HEK293 (cell line): ENCODE results near the gene PMM1.

ENCODE experiments used
- ATF2 ChIP-seq: fragments of 450-650 bp; formaldehyde crosslinking; IDR thresholded peaks from 2 replicates; pipeline ENCODE4 v1.5.1; 2016; ENCODE audit warnings: missing biosample characterization, missing genetic modification characterization, low read depth
- BCL11A ChIP-seq: fragments of 450-650 bp; formaldehyde crosslinking; IDR thresholded peaks from 2 replicates; pipeline ENCODE4 v1.5.1; 2016; ENCODE audit warnings: low read depth, missing biosample characterization, missing genetic modification characterization
- ELK4 ChIP-seq: IDR thresholded peaks from 2 replicates; pipeline ENCODE4 v1.6.1; 2011; ENCODE audit warnings: mild to moderate bottlenecking, low read depth, low read length, borderline replicate concordance
- HIC1 ChIP-seq: fragments of 450-650 bp; formaldehyde crosslinking; IDR thresholded peaks from 2 replicates; pipeline ENCODE4 v1.5.1; 2016; ENCODE audit warnings: missing biosample characterization, missing genetic modification characterization
- ZBTB7A ChIP-seq: fragments of 450-650 bp; formaldehyde crosslinking; IDR thresholded peaks from 2 replicates; pipeline ENCODE4 v1.5.1; 2016; ENCODE audit warnings: low read depth, missing biosample characterization, missing genetic modification characterization
- ZNF140 ChIP-seq: fragments of 450-650 bp; formaldehyde crosslinking; IDR thresholded peaks from 2 replicates; pipeline ENCODE4 v1.5.1; 2016; ENCODE audit warnings: missing biosample characterization, missing genetic modification characterization
- ZNF239 ChIP-seq: fragments of 450-650 bp; formaldehyde crosslinking; IDR thresholded peaks from 2 replicates; pipeline ENCODE4 v1.5.1; 2016; ENCODE audit warnings: missing biosample characterization, missing genetic modification characterization
- ZNF433 ChIP-seq: fragments of 450-650 bp; formaldehyde crosslinking; IDR thresholded peaks from 2 replicates; pipeline ENCODE4 v1.5.1; 2016; ENCODE audit warnings: missing biosample characterization, missing genetic modification characterization, low read depth
- ZNF777 ChIP-seq: fragments of 450-650 bp; formaldehyde crosslinking; IDR thresholded peaks from 2 replicates; pipeline ENCODE4 v1.5.1; 2017; ENCODE audit warnings: missing biosample characterization, missing genetic modification characterization, borderline replicate concordance
- TF ChIP-seq, protein P1 (sequence below): fragments of 450-650 bp; formaldehyde crosslinking; IDR thresholded peaks from 2 replicates; pipeline ENCODE4 v1.5.1; 2016; ENCODE audit warnings: missing biosample characterization, missing genetic modification characterization

DNA sequence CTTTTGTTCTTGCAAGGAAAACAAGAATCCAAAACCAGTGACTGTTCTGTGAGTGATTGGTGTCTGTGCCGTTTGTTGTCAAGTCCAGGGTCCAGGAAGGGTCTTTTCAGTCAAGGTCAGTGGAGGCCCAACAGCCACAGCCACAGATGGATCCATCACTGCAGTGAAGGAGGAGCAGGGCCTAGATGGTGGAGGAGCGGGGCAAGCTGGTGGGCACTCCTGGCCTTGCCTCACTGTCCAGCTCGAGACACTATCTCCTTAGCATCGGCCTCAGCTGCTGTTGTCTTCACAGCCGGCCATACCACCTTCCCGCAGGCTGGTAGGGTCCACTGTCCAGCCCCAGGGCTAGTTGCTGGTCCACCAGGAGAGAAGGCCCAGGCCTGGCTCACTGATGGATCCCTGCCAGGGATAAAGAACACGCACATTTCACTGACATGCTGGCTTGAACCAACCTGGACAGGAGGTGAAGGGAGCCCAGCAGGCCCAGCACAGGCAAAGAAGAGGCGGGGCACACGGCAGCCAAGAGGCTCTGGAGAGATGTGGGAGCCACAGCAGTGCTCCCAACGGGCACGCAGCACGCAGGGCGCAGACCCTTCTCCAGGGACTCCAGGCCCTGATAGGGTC lies 60.6 kb downstream of the PMM1 start:
- TF ChIP-seq ELK4 (no peak), ZNF140 (tag by site-specific recombination) (no peak), ZNF433 (no peak), ZNF777 (tag by site-specific recombination) (no peak), HIC1 (tag by site-specific recombination) (0 out of 2 replicates have a peak, but pooled peaks have one; percentile 17), ZNF239 (tag by site-specific recombination) (no peak), ATF2 (tag by site-specific recombination) (no peak), BCL11A (tag by site-specific recombination) (no peak), ZBTB7A (tag by site-specific recombination) (no peak)
- TF ChIP-seq, protein P1, sequence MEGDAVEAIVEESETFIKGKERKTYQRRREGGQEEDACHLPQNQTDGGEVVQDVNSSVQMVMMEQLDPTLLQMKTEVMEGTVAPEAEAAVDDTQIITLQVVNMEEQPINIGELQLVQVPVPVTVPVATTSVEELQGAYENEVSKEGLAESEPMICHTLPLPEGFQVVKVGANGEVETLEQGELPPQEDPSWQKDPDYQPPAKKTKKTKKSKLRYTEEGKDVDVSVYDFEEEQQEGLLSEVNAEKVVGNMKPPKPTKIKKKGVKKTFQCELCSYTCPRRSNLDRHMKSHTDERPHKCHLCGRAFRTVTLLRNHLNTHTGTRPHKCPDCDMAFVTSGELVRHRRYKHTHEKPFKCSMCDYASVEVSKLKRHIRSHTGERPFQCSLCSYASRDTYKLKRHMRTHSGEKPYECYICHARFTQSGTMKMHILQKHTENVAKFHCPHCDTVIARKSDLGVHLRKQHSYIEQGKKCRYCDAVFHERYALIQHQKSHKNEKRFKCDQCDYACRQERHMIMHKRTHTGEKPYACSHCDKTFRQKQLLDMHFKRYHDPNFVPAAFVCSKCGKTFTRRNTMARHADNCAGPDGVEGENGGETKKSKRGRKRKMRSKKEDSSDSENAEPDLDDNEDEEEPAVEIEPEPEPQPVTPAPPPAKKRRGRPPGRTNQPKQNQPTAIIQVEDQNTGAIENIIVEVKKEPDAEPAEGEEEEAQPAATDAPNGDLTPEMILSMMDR (tag by site-specific recombination) = no peak
